Activated T-cell treated with anti-CD3 and anti-CD28 coated beads, Interleukin-2, amount 50 U/mL, for 72 hours (primary cell): ENCODE measurements around the gene CDH9. TPM values are rescaled to one million over a fixed set of nuclear protein-coding genes. Genes with fewer than 3 reads are reported as not detected.

Experiments used
- ATAC-seq, 2 donors: fragments of 150-1000 bp; cut with Tn5 transposase; replicated peaks in 1 of 2; 2 replicates each; pipeline ENCODE4 v1.10.0; 2021; ENCODE audit warnings: moderate library complexity in 2 of 2, mild to moderate bottlenecking in 1 of 2
- DNase-seq, 2 donors: peaks; one replicate each; pipeline ENCODE4 v3.0.0; 2021 to 2022; ENCODE audit warnings: mixed read lengths in 1 of 2
- H3K27ac Mint-ChIP-seq: one replicate; pipeline ENCODE4 v1.8.0; 2022; ENCODE audit warnings: mild to moderate bottlenecking, moderate library complexity, mixed read lengths
- H3K27me3 Mint-ChIP-seq: one replicate; pipeline ENCODE4 v1.8.0; 2022; ENCODE audit warnings: low read depth, mixed read lengths
- H3K36me3 Mint-ChIP-seq, 2 donors: one replicate each; pipeline ENCODE4 v1.8.0; 2022; ENCODE audit warnings: mixed read lengths in 2 of 2, mild to moderate bottlenecking in 1 of 2; ENCODE audit not compliant: insufficient read depth in 2 of 2
- H3K4me1 Mint-ChIP-seq: one replicate; pipeline ENCODE4 v1.8.0; 2022; ENCODE audit warnings: low read depth, mixed read lengths
- H3K4me3 Mint-ChIP-seq, 2 donors: one replicate each; pipeline ENCODE4 v1.8.0; 2022; ENCODE audit warnings: mild to moderate bottlenecking in 2 of 2, mixed read lengths in 2 of 2, moderate library complexity in 2 of 2
- H3K9me3 Mint-ChIP-seq, 2 donors: one replicate each; pipeline ENCODE4 v1.8.0; 2022; ENCODE audit warnings: mixed read lengths in 2 of 2
- total RNA-seq, 2 donors: library from RNA; stranded (reverse); gene quantifications; one replicate each; pipeline ENCODE4 v1.2.3, GENCODE V29; 2022

CDH9 gene
- total RNA-seq, 2 donors from 2014 or later = not detected

GRCh38 chr5:26921439-26921838 lies 116.9 kb downstream of the CDH9 start:
- Mint-ChIP-seq H3K27ac (no peak overlapping the region), H3K4me3 (no peak overlapping the region), H3K27me3 (no peaks in the 10 kb centered on the region), H3K36me3 (peaks cover 1 to 2% of the 10 kb centered on the region in 2 donors), H3K9me3 (peaks cover 16 to 26% of the 10 kb centered on the region in 2 donors), H3K4me1 (no peaks in the 10 kb centered on the region)
- no peak for ATAC-seq
- DNase-seq = no peak

- no peak for ATAC-seq
- Mint-ChIP-seq H3K4me3 (no peak overlapping the region), H3K9me3 (peaks cover 6 to 8% of the 10 kb centered on the region in 2 donors), H3K27ac (no peak overlapping the region), H3K36me3 (no peaks in the 10 kb centered on the region), H3K4me1 (no peaks in the 10 kb centered on the region), H3K27me3 (no peaks in the 10 kb centered on the region)
- DNase-seq = no peak
These were observed 134.9 kb downstream of the CDH9 start for GRCh38 chr5:26903469-26903868.

GRCh38 chr5:26894719-26895263 lies 143.6 kb downstream of the CDH9 start:
- Mint-ChIP-seq H3K27me3 (no peaks in the 10 kb centered on the region), H3K9me3 (peaks cover 7 to 9% of the 10 kb centered on the region in 2 donors), H3K4me1 (no peaks in the 10 kb centered on the region), H3K36me3 (peaks cover 0 to 1% of the 10 kb centered on the region in 2 donors), H3K4me3 (no peak overlapping the region), H3K27ac (no peak overlapping the region)
- ATAC-seq (no peak), DNase-seq (no peak)

GRCh38 chr5:26893078-26893477 lies 145.3 kb downstream of the CDH9 start:
- H3K4me1 Mint-ChIP-seq = no peaks in the 10 kb centered on the region
- peaks cover 0 to 1% of the 10 kb centered on the region in 2 donors for H3K36me3 Mint-ChIP-seq
- DNase-seq (no peak), ATAC-seq (no peak)
- peaks cover 1 to 3% of the 10 kb centered on the region in 2 donors for H3K9me3 Mint-ChIP-seq
- no peak overlapping the region for H3K27ac Mint-ChIP-seq
- no peaks in the 10 kb centered on the region for H3K27me3 Mint-ChIP-seq
- H3K4me3 Mint-ChIP-seq = no peak overlapping the region

- DNase-seq (no peak), ATAC-seq (no peak)
- peaks cover 1 to 2% of the 10 kb centered on the region in 2 donors for H3K9me3 Mint-ChIP-seq
- H3K4me1 Mint-ChIP-seq = no peaks in the 10 kb centered on the region
- H3K4me3 Mint-ChIP-seq = no peak overlapping the region
- no peak overlapping the region for H3K27ac Mint-ChIP-seq
- no peaks in the 10 kb centered on the region for H3K27me3 Mint-ChIP-seq
- no peaks in the 10 kb centered on the region for H3K36me3 Mint-ChIP-seq
These were observed 148.6 kb downstream of the CDH9 start for GRCh38 chr5:26889815-26890214.

GRCh38 chr5:26884481-26884880 lies 153.9 kb downstream of the CDH9 start:
- Mint-ChIP-seq H3K9me3 (peaks cover 2 to 3% of the 10 kb centered on the region in 2 donors), H3K27me3 (no peaks in the 10 kb centered on the region)
- DNase-seq = no peak

GRCh38 chr5:26883375-26883774 lies 155.0 kb downstream of the CDH9 start:
- Mint-ChIP-seq H3K9me3 (peaks cover 2 to 3% of the 10 kb centered on the region in 2 donors), H3K27ac (no peak overlapping the region), H3K36me3 (no peaks in the 10 kb centered on the region), H3K4me3 (no peak overlapping the region), H3K4me1 (no peaks in the 10 kb centered on the region), H3K27me3 (no peaks in the 10 kb centered on the region)
- ATAC-seq (no peak), DNase-seq (no peak)

More at GRCh38 chr5:26884481-26884880, 153.9 kb downstream of the CDH9 start:
- H3K27ac Mint-ChIP-seq = no peak overlapping the region
- ATAC-seq = no peak
- H3K36me3 Mint-ChIP-seq = no peaks in the 10 kb centered on the region
- no peaks in the 10 kb centered on the region for H3K4me1 Mint-ChIP-seq
- H3K4me3 Mint-ChIP-seq = no peak overlapping the region

GRCh38 chr5:26881901-26882300 lies 156.5 kb downstream of the CDH9 start:
- DNase-seq = no peak
- no peaks in the 10 kb centered on the region for H3K27me3 Mint-ChIP-seq
- H3K4me3 Mint-ChIP-seq = no peak overlapping the region
- no peaks in the 10 kb centered on the region for H3K4me1 Mint-ChIP-seq
- no peaks in the 10 kb centered on the region for H3K36me3 Mint-ChIP-seq
- H3K27ac Mint-ChIP-seq = no peak overlapping the region
- peaks cover 3% of the 10 kb centered on the region in 2 donors for H3K9me3 Mint-ChIP-seq
- no peak for ATAC-seq

- H3K4me1 Mint-ChIP-seq = no peaks in the 10 kb centered on the region
- ATAC-seq = no peak
- no peaks in the 10 kb centered on the region for H3K36me3 Mint-ChIP-seq
- DNase-seq = no peak
- peaks cover 3 to 6% of the 10 kb centered on the region in 2 donors for H3K9me3 Mint-ChIP-seq
- H3K27me3 Mint-ChIP-seq = no peaks in the 10 kb centered on the region
- no peak overlapping the region for H3K4me3 Mint-ChIP-seq
- H3K27ac Mint-ChIP-seq = no peak overlapping the region
These were observed 161.2 kb downstream of the CDH9 start for GRCh38 chr5:26877154-26877553.

- H3K4me3 Mint-ChIP-seq = no peak overlapping the region
- ATAC-seq (no peak), DNase-seq (no peak)
- no peaks in the 10 kb centered on the region for H3K4me1 Mint-ChIP-seq
- no peaks in the 10 kb centered on the region for H3K36me3 Mint-ChIP-seq
- H3K27me3 Mint-ChIP-seq = no peaks in the 10 kb centered on the region
- no peak overlapping the region for H3K27ac Mint-ChIP-seq
- peaks cover 3 to 5% of the 10 kb centered on the region in 2 donors for H3K9me3 Mint-ChIP-seq
These were observed 166.0 kb downstream of the CDH9 start for GRCh38 chr5:26872337-26872736.

- Mint-ChIP-seq H3K4me3 (no peak overlapping the region), H3K27me3 (no peaks in the 10 kb centered on the region), H3K4me1 (no peaks in the 10 kb centered on the region), H3K27ac (no peak overlapping the region), H3K36me3 (no peaks in the 10 kb centered on the region), H3K9me3 (peaks cover 5 to 7% of the 10 kb centered on the region in 2 donors)
- no peak for DNase-seq
- ATAC-seq = no peak
These were observed 168.6 kb downstream of the CDH9 start for GRCh38 chr5:26869781-26870180.

- no peaks in the 10 kb centered on the region for H3K27me3 Mint-ChIP-seq
- no peak for DNase-seq
- H3K36me3 Mint-ChIP-seq = no peaks in the 10 kb centered on the region
- peaks cover 4 to 5% of the 10 kb centered on the region in 2 donors for H3K9me3 Mint-ChIP-seq
- H3K4me1 Mint-ChIP-seq = no peaks in the 10 kb centered on the region
- H3K4me3 Mint-ChIP-seq = no peak overlapping the region
- no peak overlapping the region for H3K27ac Mint-ChIP-seq
- ATAC-seq = no peak
These were observed 169.9 kb downstream of the CDH9 start for GRCh38 chr5:26868504-26868903.

- no peaks in the 10 kb centered on the region for H3K4me1 Mint-ChIP-seq
- H3K27ac Mint-ChIP-seq = no peak overlapping the region
- DNase-seq (no peak), ATAC-seq (no peak)
- H3K36me3 Mint-ChIP-seq = no peaks in the 10 kb centered on the region
- peaks cover 6 to 11% of the 10 kb centered on the region in 2 donors for H3K9me3 Mint-ChIP-seq
- H3K27me3 Mint-ChIP-seq = no peaks in the 10 kb centered on the region
- H3K4me3 Mint-ChIP-seq = no peak overlapping the region
These were observed 174.3 kb downstream of the CDH9 start for GRCh38 chr5:26864061-26864460.

- H3K27me3 Mint-ChIP-seq = no peaks in the 10 kb centered on the region
- no peak overlapping the region for H3K4me3 Mint-ChIP-seq
- H3K36me3 Mint-ChIP-seq = peaks cover 4% of the 10 kb centered on the region in 2 donors
- ATAC-seq = no peak
- DNase-seq = no peak
- H3K4me1 Mint-ChIP-seq = no peaks in the 10 kb centered on the region
- no peak overlapping the region for H3K27ac Mint-ChIP-seq
- peaks cover 19 to 23% of the 10 kb centered on the region in 2 donors for H3K9me3 Mint-ChIP-seq
These were observed 182.1 kb downstream of the CDH9 start for GRCh38 chr5:26856238-26856637.
